Frontal cortex (tissue), 4 donors: ENCODE measurements around the gene CNTNAP3B. TPM values are rescaled to one million over a fixed set of nuclear protein-coding genes. Genes with fewer than 3 reads are reported as not detected.
"Not testable (repeated sequence)": the region's sequence is repeated elsewhere in the genome, so short reads cannot be mapped to it uniquely, and the experiment has no call there.

ENCODE experiments used
- DNase-seq, 2 donors: peaks; one replicate each; pipeline ENCODE4 v3.0.0; 2012; ENCODE audit warnings: low spot score in 2 of 2
- FAIRE-seq: peaks from 2 replicates; lab custom pipeline; 2012; peaks lifted over from hg19 to GRCh38; lab: Jason Lieb, UNC
- total RNA-seq: library from RNA; depleted of rRNA; stranded (reverse); fragments of >200 nt; gene quantifications from one replicate; pipeline ENCODE4 v1.2.3, GENCODE V29; 2014
- donor health status: control.
- donor health status: control.
- donor health status: control.

CNTNAP3B gene
- total RNA-seq, 1 donor from 2014 or later: 35.9 TPM

- not testable (repeated sequence) for DNase-seq, FAIRE-seq
These were observed 137.6 kb downstream of the CNTNAP3B start for GRCh38 chr9:41991607-41992006.

DNA sequence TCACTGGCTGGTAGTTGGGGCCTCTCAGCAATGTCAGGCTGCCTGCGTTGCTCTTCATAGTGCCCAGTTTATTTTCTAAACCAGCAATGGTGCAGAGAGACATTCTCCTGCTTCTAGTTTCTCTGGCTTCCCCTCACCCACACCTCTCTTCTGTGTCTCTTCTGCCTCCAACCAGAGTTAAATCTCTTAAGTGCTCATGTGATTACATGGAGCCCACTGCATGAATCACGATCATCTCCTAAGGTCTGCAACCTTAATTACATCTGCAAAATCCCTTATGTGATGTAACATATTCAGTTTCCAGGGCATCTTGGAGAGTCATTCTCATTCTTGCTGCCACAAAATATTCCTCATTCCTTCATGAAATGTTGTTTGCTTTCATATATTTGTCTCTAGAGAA, 149.0 kb downstream of the CNTNAP3B start:
- not testable (repeated sequence) for FAIRE-seq, DNase-seq

GRCh38 chr9:41977965-41978600, 151.1 kb downstream of the CNTNAP3B start:
- not testable (repeated sequence) for DNase-seq, FAIRE-seq

DNA sequence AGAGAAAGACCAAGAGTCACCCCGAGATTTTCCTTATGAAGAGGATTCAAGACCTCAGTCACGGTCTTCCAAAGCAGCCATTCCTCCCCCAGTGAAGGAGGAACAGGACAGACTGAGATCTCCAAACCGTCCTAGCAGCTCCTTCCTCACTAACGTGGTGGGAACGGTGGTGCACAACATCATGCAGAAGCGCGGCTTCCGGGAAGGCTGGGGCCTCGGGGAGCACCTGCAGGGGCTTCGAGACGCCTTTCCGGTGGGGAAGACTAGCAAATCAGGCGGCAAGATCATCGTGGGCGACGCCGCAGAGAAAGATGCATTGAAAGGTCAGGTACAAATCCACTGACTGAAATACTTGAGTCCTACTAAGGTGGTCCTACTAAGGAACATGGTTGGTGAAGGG, 154.3 kb downstream of the CNTNAP3B start:
- not testable (repeated sequence) for DNase-seq, FAIRE-seq

- not testable (repeated sequence) for DNase-seq, FAIRE-seq
These were observed 176.2 kb downstream of the CNTNAP3B start for GRCh38 chr9:41953007-41953406.

DNA sequence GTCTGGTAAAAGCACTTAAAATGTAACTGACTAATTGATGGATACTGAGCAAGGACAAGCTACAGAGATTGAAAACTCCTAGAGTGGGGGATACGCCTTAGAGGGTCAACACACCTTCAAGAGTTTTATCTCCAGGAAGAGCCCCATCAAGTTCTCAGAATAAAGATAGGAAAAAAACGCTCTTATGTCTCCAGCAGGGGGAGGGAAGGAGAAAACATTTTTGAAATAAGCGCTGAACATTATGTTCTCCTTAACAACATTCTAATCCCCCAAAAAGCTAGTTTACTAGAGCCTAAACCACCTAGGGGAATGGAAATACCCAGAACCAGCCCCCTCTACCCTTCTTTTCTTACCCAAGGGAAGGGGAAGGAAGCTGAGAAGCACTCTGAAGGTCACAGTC, 187.5 kb downstream of the CNTNAP3B start:
- FAIRE-seq, DNase-seq: not testable (repeated sequence)

GRCh38 chr9:41938143-41938542, 191.1 kb downstream of the CNTNAP3B start:
- not testable (repeated sequence) for FAIRE-seq, DNase-seq

- DNase-seq, FAIRE-seq: not testable (repeated sequence)
These were observed 193.5 kb downstream of the CNTNAP3B start for GRCh38 chr9:41935727-41936126.

DNA sequence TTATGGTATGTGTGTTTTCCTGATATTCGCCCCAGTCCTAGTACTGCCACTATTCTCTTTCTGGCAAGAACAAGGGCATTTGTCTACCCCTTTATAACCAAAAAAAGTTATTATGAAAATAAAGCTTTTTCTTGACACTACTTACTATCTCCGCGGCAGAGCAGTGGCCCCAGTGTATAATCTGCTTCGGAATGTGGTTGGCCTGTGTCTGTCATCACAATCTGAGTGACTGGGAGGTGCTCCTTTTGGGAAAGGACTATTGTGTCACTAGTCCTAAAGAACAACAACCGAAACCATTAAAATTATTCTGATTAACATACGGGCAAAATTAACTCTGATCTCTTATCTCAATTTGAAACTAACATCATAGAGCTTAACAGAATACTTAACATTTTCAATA, 200.1 kb downstream of the CNTNAP3B start:
- DNase-seq, FAIRE-seq: not testable (repeated sequence)

DNA sequence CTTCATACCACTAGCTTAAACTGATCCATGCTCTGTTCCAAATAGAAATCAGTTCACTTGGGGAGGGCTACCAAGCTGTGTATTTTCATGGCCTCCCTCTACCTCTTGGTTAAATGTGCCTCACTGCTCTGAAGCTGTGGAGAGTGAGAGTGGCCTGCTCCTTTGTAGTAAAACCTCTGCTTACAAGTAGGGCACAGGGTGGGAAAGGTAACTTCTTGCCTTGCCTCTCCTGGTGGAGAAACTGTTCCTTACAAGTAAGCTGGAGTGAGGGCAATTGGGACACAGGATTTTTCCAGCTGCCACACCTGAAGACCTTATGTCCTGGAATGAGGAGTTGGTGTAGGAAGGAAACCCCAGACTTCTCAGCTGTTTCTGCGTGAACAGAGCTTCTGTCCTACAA, 211.9 kb downstream of the CNTNAP3B start:
- not testable (repeated sequence) for DNase-seq, FAIRE-seq

GRCh38 chr9:41905488-41905887, 223.7 kb downstream of the CNTNAP3B start:
- DNase-seq, FAIRE-seq: not testable (repeated sequence)

- not testable (repeated sequence) for DNase-seq, FAIRE-seq
These were observed 226.5 kb downstream of the CNTNAP3B start for GRCh38 chr9:41902762-41903161.

DNA sequence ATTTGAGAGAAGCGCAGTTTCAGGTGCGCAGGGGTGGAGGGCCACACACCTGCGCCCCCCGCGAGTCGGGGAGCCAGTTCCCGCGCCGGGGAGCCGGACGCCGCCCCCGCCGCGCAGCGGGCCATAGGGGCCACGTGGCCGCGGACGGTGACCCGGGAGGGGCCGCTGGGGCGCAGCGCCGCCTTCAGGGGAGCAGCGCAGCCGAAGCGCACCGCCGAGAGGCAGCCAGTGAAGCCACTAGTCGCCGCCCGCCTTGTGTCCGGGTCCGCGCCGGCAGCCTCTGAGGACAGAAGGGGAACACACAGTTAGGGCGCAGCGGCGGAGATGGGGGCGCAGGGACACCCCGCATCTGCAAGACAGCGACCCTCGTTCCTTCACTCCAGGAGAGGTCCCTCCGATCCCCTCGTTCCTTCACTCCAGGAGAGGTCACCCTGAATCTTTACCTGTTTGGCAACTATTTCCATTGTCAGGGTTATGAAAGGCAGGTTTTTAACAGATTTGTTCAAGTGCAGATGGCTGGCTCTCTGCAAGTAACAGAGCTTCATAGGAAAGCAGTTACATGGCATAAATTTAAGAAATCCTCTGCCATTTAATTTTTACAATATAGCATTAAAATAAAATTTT, 230.4 kb downstream of the CNTNAP3B start:
- not testable (repeated sequence) for DNase-seq, FAIRE-seq

GRCh38 chr9:41874557-41874956, 254.7 kb downstream of the CNTNAP3B start:
- DNase-seq, FAIRE-seq: not testable (repeated sequence)

GRCh38 chr9:41855422-41855821, 273.8 kb downstream of the CNTNAP3B start:
- not testable (repeated sequence) for DNase-seq, FAIRE-seq

DNA sequence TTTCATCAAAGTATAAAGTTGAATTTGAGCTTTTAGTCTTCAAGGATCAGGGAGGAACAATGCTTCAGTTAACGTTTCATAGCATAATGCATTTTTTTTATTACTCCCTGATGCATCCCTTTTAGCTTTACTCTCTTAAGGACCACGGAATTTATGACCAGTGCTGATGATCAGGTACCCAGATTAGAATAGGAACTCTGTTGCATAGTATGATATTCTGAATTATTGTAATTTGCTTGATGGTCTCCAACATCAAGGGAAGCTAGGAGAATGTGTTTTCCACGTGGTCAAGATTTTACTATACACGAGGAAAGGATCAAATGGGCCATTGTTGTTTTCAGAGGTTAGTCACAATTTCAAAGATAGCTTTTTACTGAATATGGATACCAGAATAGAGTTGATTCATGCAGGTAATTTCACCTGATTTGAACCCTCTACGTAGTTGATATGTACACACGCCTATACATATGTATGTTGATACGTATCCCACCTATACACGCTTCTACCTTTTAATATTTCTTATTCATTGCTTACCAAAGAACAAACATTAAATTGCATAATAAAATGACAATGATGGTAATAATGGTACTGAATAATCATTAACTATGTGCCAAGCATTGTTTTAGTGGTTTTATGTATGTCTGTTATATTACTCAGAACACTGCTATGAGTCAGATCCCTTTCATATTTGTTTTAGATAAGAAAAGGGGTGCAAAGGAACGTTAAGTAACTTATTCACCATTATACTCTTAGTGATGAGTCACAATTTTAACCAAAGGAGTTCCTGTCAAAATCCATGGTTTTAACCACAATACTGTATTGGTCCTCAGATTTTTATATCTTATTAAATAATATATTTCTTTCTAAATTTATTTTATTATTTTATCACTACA, 277.1 kb downstream of the CNTNAP3B start:
- FAIRE-seq, DNase-seq: not testable (repeated sequence)

GRCh38 chr9:41847829-41848228, 281.4 kb downstream of the CNTNAP3B start:
- FAIRE-seq, DNase-seq: not testable (repeated sequence)
